HL-60 (cell line): ENCODE measurements around the gene CEBPB.

Experiments used
- DNase-seq, 2 experiments: peaks; one replicate each; pipeline ENCODE4 v3.0.0-alpha.2; 2010 to 2020; ENCODE audit warnings: low read depth in 1 of 2, low spot score in 1 of 2
- H3K27ac ChIP-seq: fragments of 250-450 bp; sonication (Bioruptor Pico); replicated peaks from 2 replicates; pipeline ENCODE4 v1.5.1; 2020; ENCODE audit warnings: mild to moderate bottlenecking, moderate library complexity
- H3K27me3 ChIP-seq: fragments of 250-450 bp; sonication (Bioruptor Pico); 2 replicates; pipeline ENCODE4 v1.5.1; 2021; ENCODE audit warnings: mild to moderate bottlenecking, moderate library complexity; ENCODE audit not compliant: insufficient read depth, poor library complexity, severe bottlenecking
- H3K4me3 ChIP-seq: replicated peaks from 2 replicates; pipeline ENCODE4 v1.5.1; 2011; ENCODE audit warnings: mild to moderate bottlenecking, control low read depth, low read length; ENCODE audit not compliant: insufficient read depth
- GABPA ChIP-seq: IDR thresholded peaks from 2 replicates; pipeline ENCODE4 v1.6.1; 2012; ENCODE audit warnings: low read depth
- POLR2AphosphoS5 ChIP-seq: IDR thresholded peaks from 2 replicates; pipeline ENCODE4 v1.6.1; 2012; ENCODE audit warnings: low read depth
- SPI1 ChIP-seq: IDR thresholded peaks from 2 replicates; pipeline ENCODE4 v1.6.1; 2012; ENCODE audit warnings: low read depth, mild to moderate bottlenecking, borderline replicate concordance
- TF ChIP-seq, protein P1 (sequence below): IDR thresholded peaks from one replicate; pipeline ENCODE4 v1.5.1; 2011; ENCODE audit warnings: low read length, control low read depth, inconsistent platforms; ENCODE audit not compliant: insufficient read depth
- TF ChIP-seq, protein P2 (sequence below): IDR thresholded peaks from 2 replicates; pipeline ENCODE4 v1.6.1; 2012; ENCODE audit warnings: low read depth; ENCODE audit not compliant: insufficient replicate concordance

The CEBPB gene

DNA sequence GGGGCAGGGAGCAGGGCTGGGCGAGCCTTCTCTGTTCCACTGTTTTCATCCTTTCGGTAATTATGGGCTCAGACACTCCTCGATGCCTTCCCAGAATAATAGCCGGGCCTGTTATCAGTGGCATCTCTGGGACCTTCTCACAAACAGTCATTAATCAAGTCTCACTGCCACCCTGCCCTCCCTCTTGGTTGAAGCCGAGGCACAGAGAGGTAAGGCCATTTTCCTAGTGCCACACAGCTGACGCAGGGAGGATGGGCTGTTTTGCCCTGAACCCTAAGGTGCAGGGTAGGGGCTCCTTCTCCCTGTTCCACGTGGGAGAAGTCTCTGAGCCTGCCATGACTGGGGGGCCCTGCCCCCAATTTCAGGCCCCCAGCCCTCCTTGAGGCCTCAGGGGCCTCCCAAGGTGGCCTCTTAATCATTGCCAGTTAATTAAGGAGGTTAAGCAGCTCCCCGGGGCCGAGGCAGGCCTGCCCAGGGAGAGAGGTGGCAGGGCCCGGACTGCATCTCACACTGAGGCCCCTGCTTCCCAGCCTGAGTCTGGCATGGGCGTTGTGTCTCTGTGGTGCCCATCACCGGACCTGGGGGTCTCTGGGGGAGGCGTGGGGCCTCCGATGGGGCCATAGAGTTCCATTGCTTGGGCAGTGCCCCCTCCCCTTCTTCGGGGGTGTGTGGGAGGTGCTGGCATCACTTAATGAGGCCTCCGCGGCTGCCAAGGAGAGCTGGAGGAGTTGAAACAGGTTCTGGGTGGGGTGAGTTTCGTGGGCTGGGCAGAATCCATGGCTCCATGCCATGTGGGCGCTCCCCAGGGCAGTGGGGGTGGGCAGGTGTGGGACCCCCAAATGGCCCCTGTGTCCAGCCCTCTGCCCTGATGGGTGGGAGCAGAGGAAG is 42.9 kb downstream of the CEBPB start:
- no peak for DNase-seq
- Histone ChIP-seq H3K27ac (no peak overlapping the region), H3K27me3 (no peaks in the 10 kb centered on the region), H3K4me3 (no peak overlapping the region)
- TF ChIP-seq SPI1, result no peak
- TF ChIP-seq POLR2AphosphoS5, result no peak
- TF ChIP-seq, protein P1, sequence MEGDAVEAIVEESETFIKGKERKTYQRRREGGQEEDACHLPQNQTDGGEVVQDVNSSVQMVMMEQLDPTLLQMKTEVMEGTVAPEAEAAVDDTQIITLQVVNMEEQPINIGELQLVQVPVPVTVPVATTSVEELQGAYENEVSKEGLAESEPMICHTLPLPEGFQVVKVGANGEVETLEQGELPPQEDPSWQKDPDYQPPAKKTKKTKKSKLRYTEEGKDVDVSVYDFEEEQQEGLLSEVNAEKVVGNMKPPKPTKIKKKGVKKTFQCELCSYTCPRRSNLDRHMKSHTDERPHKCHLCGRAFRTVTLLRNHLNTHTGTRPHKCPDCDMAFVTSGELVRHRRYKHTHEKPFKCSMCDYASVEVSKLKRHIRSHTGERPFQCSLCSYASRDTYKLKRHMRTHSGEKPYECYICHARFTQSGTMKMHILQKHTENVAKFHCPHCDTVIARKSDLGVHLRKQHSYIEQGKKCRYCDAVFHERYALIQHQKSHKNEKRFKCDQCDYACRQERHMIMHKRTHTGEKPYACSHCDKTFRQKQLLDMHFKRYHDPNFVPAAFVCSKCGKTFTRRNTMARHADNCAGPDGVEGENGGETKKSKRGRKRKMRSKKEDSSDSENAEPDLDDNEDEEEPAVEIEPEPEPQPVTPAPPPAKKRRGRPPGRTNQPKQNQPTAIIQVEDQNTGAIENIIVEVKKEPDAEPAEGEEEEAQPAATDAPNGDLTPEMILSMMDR, result no peak
- TF ChIP-seq GABPA, result no peak
- TF ChIP-seq, protein P2, sequence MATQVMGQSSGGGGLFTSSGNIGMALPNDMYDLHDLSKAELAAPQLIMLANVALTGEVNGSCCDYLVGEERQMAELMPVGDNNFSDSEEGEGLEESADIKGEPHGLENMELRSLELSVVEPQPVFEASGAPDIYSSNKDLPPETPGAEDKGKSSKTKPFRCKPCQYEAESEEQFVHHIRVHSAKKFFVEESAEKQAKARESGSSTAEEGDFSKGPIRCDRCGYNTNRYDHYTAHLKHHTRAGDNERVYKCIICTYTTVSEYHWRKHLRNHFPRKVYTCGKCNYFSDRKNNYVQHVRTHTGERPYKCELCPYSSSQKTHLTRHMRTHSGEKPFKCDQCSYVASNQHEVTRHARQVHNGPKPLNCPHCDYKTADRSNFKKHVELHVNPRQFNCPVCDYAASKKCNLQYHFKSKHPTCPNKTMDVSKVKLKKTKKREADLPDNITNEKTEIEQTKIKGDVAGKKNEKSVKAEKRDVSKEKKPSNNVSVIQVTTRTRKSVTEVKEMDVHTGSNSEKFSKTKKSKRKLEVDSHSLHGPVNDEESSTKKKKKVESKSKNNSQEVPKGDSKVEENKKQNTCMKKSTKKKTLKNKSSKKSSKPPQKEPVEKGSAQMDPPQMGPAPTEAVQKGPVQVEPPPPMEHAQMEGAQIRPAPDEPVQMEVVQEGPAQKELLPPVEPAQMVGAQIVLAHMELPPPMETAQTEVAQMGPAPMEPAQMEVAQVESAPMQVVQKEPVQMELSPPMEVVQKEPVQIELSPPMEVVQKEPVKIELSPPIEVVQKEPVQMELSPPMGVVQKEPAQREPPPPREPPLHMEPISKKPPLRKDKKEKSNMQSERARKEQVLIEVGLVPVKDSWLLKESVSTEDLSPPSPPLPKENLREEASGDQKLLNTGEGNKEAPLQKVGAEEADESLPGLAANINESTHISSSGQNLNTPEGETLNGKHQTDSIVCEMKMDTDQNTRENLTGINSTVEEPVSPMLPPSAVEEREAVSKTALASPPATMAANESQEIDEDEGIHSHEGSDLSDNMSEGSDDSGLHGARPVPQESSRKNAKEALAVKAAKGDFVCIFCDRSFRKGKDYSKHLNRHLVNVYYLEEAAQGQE, result no peak

DNA sequence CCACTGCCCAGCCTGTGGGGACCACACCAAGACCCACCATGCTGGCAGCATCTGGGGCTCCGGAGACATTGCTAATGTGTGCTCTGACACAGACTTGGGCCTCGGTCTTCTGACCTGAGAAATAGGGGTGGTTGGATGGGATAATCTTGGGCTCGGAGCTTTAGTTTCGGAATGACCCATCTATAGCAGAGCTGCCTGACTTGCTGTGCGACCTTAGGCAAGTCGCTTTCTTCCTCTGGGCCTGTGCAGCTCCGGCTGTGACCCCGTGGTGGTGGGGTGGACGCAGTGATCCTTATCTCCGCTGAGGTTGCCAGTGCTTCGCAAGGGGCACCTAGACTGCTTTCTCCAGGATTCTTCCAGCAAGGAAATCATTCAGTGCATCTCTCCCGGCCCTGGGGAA is 43.7 kb downstream of the CEBPB start:
- no peak for DNase-seq
- H3K27ac ChIP-seq, result no peak overlapping the region
- H3K27me3 ChIP-seq, result no peaks in the 10 kb centered on the region
- H3K4me3 ChIP-seq, result no peak overlapping the region
- TF ChIP-seq POLR2AphosphoS5, result no peak
- TF ChIP-seq GABPA, result no peak
- TF ChIP-seq SPI1, result no peak
- TF ChIP-seq, protein P1, result no peak
- TF ChIP-seq, protein P2, result no peak

DNA sequence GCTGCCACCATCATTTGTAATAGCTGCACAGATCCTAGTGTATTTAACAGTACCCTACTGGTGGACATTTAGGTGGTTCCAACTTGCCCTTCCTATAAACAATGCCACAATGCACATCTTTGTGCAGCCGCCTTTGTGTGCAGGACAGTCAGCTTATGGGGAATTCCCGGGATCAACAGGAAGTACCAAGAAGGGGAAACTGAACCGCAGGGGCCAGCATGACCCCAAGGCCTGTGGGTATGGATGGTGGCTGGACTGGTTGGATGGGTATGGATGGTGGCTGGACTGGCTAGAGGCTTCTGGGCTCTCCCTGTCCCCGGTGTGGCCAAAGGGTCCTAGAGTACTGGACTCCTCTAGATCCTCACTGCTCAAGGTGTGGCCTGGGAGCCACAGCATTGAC is 46.7 kb downstream of the CEBPB start:
- no peak for DNase-seq

More for the DNA sequence above, 46.7 kb downstream of the CEBPB start:
- Histone ChIP-seq H3K4me3 (no peak overlapping the region), H3K27me3 (no peaks in the 10 kb centered on the region), H3K27ac (no peak overlapping the region)
- TF ChIP-seq, protein P2, result no peak
- TF ChIP-seq, protein P1, result no peak
- TF ChIP-seq GABPA, result no peak
- no peak for TF ChIP-seq POLR2AphosphoS5
- no peak for TF ChIP-seq SPI1
